Nephron (organoid): ENCODE measurements around the gene RPP25L.

Experiments used
- H3K27ac Mint-ChIP-seq, 3 experiments: 2 replicates each; pipeline ENCODE4 v1.8.0; 2020; ENCODE audit warnings: mixed read lengths in 3 of 3, mild to moderate bottlenecking in 2 of 3, moderate library complexity in 1 of 3
- H3K27me3 Mint-ChIP-seq: 2 replicates; pipeline ENCODE4 v1.8.0; 2021; ENCODE audit warnings: low read depth, mild to moderate bottlenecking, moderate library complexity, mixed read lengths
- H3K36me3 Mint-ChIP-seq: 2 replicates; pipeline ENCODE4 v1.8.0; 2020; ENCODE audit warnings: low read depth, mixed read lengths
- H3K4me1 Mint-ChIP-seq: 2 replicates; pipeline ENCODE4 v1.8.0; 2020; ENCODE audit warnings: mixed read lengths
- H3K4me3 Mint-ChIP-seq, 3 experiments: 2 replicates each; pipeline ENCODE4 v1.8.0; 2020; ENCODE audit warnings: mild to moderate bottlenecking in 3 of 3, mixed read lengths in 3 of 3, moderate library complexity in 2 of 3
- H3K9me3 Mint-ChIP-seq: 2 replicates; pipeline ENCODE4 v1.8.0; 2020; ENCODE audit warnings: mixed read lengths
- CTCF ChIP-seq, 3 experiments: fragments of 200-600 bp; sonication (generic); IDR thresholded peaks; one replicate each; pipeline ENCODE4 v1.5.0; 2021; ENCODE audit warnings: antibody characterized with exemption in 3 of 3; ENCODE audit not compliant: unreplicated experiment in 3 of 3

The RPP25L gene

GRCh38 chr9:34610434-34611206, 1.3 kb downstream of the RPP25L start:
- Mint-ChIP-seq H3K36me3 (peaks cover 7% of the 10 kb centered on the region), H3K4me3 (peak overlapping the region; percentile 84 to 91 (median 90)), H3K9me3 (no peaks in the 10 kb centered on the region), H3K27ac (peak overlapping the region; percentile 32 to 58 (median 57)), H3K27me3 (no peaks in the 10 kb centered on the region), H3K4me1 (peaks cover 21% of the 10 kb centered on the region)
- no peak for TF ChIP-seq CTCF (IDR thresholded peaks at IDR 0.05; ENCODE audit: unreplicated experiment in 3 of 3)

DNA sequence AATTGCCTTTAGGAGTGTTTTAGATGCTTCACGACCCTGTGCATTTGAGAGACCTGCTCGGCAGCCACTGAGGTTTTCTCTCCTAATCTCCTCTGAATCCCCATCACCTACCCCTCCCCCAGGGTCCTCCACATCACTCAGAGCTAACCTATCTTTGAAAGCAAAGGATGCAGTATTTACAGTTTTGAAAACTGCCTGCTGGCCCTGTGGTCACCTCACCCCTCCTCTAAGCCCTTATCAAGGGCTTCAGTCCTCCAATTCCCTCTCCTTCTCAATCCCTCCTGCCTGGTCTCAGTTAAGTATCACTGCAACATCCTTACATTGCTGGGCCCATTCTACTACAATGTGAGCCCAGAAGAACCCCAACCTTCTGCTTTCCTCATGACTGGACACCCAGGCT, 4.6 kb downstream of the RPP25L start:
- Mint-ChIP-seq H3K9me3 (no peaks in the 10 kb centered on the region), H3K27ac (no peak overlapping the region), H3K27me3 (peaks cover 5% of the 10 kb centered on the region), H3K36me3 (no peaks in the 10 kb centered on the region), H3K4me1 (peaks cover 15% of the 10 kb centered on the region), H3K4me3 (no peak overlapping the region)
- no peak for TF ChIP-seq CTCF (IDR thresholded peaks at IDR 0.05; ENCODE audit: unreplicated experiment in 3 of 3)

GRCh38 chr9:34606905-34607304, 5.0 kb downstream of the RPP25L start:
- H3K27ac Mint-ChIP-seq, result no peak overlapping the region
- no peaks in the 10 kb centered on the region for H3K9me3 Mint-ChIP-seq
- H3K36me3 Mint-ChIP-seq, result no peaks in the 10 kb centered on the region
- peaks cover 5% of the 10 kb centered on the region for H3K27me3 Mint-ChIP-seq
- H3K4me3 Mint-ChIP-seq, result no peak overlapping the region
- TF ChIP-seq CTCF (IDR thresholded peaks at IDR 0.05; ENCODE audit: unreplicated experiment in 3 of 3), result no peak
- H3K4me1 Mint-ChIP-seq, result peaks cover 15% of the 10 kb centered on the region

- TF ChIP-seq CTCF (IDR thresholded peaks at IDR 0.05; ENCODE audit: unreplicated experiment in 3 of 3), result no peak
- H3K36me3 Mint-ChIP-seq, result no peaks in the 10 kb centered on the region
- no peak overlapping the region for H3K4me3 Mint-ChIP-seq
- peaks cover 9% of the 10 kb centered on the region for H3K27me3 Mint-ChIP-seq
- no peaks in the 10 kb centered on the region for H3K9me3 Mint-ChIP-seq
- peaks cover 16% of the 10 kb centered on the region for H3K4me1 Mint-ChIP-seq
- no peak overlapping the region for H3K27ac Mint-ChIP-seq
Measured at GRCh38 chr9:34606190-34606589, 5.7 kb downstream of the RPP25L start.

DNA sequence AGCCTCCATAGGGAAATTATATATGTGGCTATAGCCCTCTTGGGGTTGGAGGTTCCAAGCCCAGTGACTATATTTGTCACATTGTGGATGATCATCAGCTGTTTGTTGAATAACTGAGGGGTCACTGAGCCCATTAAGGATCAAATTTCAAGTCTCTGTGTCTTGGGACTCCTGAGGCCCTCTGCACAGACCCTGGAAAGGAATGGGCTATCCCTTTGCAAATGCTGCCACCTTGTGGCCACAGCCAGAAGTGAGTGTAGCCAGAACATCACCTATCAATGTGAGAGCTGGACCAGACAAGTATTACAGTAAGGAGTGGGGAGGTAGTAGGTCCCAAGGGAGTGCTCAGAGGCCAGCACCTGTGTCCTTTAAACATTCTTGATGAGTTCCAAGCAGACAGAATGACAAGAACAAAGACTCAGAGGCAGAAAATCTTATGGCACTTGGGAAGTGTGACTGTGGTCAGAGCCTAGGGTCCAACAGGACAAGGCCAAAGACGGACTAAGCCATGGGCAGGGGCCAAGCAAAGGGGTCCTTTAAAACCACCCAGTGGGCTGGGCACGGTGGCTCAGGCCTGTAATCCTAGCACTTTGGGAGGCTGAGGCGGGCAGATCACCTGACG, 8.2 kb downstream of the RPP25L start:
- H3K27me3 Mint-ChIP-seq, result peaks cover 15% of the 10 kb centered on the region
- H3K9me3 Mint-ChIP-seq, result no peaks in the 10 kb centered on the region
- peak; percentile 90 to 92 (median 91) for TF ChIP-seq CTCF (IDR thresholded peaks at IDR 0.05; ENCODE audit: unreplicated experiment in 3 of 3)
- peak overlapping the region in 1 of 3 experiments; percentile 12 for H3K27ac Mint-ChIP-seq
- peak overlapping the region in 1 of 3 experiments; percentile 2 for H3K4me3 Mint-ChIP-seq
- H3K36me3 Mint-ChIP-seq, result no peaks in the 10 kb centered on the region
- H3K4me1 Mint-ChIP-seq, result peaks cover 12% of the 10 kb centered on the region
